Endothelial cell of umbilical vein (primary cell): ENCODE results near the gene SLC26A11. TPM values are rescaled to one million over a fixed set of nuclear protein-coding genes. Genes with fewer than 3 reads are reported as not detected.

ENCODE experiments used
- BruUV-seq: library from RNA; stranded (reverse); fragments of 400-500 nt; replicated peaks from 2 replicates; lab custom pipeline; 2021; lab: Mats Ljungman, UMichigan
- CTCF ChIA-PET: fragments of 300-600, 350-600 bp; sonication (Branson Sonifier 250); formaldehyde crosslinking; loops from one replicate; lab custom pipeline; 2021; ENCODE audit warnings: antibody characterized with exemption, inconsistent platforms; lab: Charles Lee
- POLR2A ChIA-PET: fragments of 300-600, 350-600 bp; sonication (Branson Sonifier 250); formaldehyde crosslinking; loops from one replicate; lab custom pipeline; 2021; ENCODE audit warnings: antibody characterized with exemption, inconsistent platforms; lab: Charles Lee
- DNase-seq: peaks from one replicate; pipeline ENCODE4 v3.0.0-alpha.2; 2011; ENCODE audit warnings: low read depth, low spot score
- FAIRE-seq: peaks from 2 replicates; lab custom pipeline; 2011; peaks lifted over from hg19 to GRCh38; lab: Jason Lieb, UNC
- H2AFZ ChIP-seq: 2 replicates; pipeline ENCODE4 v1.6.0; 2012; ENCODE audit warnings: low read depth, low read length, control low read depth, inconsistent platforms
- H3K27ac ChIP-seq: 2 replicates; pipeline ENCODE4 v1.5.1; 2011; ENCODE audit warnings: low read depth, mild to moderate bottlenecking, control low read depth, low read length, moderate library complexity; ENCODE audit not compliant: insufficient read depth
- H3K27me3 ChIP-seq, 2 experiments: 2 replicates each; pipeline versions ENCODE4 v1.6.0 to v1.6.1; 2011; ENCODE audit warnings: low read length in 2 of 2, mixed read lengths in 1 of 2; ENCODE audit not compliant: control insufficient read depth in 2 of 2, insufficient read depth in 2 of 2
- H3K36me3 ChIP-seq, 2 experiments: 2 replicates in 1 of 2; 3 replicates in 1 of 2; pipeline ENCODE4 v1.5.1; 2011; ENCODE audit warnings: low read length in 2 of 2, mild to moderate bottlenecking in 1 of 2, moderate library complexity in 1 of 2; ENCODE audit not compliant: control insufficient read depth in 2 of 2, insufficient read depth in 2 of 2; ENCODE audit errors: extremely low read depth in 1 of 2
- H3K4me1 ChIP-seq: 3 replicates; pipeline ENCODE4 v1.5.1; 2011; ENCODE audit warnings: mild to moderate bottlenecking, low read length; ENCODE audit not compliant: control insufficient read depth, insufficient read depth; ENCODE audit errors: extremely low read depth
- H3K4me2 ChIP-seq: 2 replicates; pipeline ENCODE4 v1.6.1; 2011; ENCODE audit warnings: low read length, control low read depth, mixed read lengths; ENCODE audit not compliant: insufficient read depth
- H3K4me3 ChIP-seq, 3 experiments: fragments of 200-600 bp in 1 of 3; sonication (generic), shearing (Covaris generic) in 1 of 3; replicated peaks in 1 of 3; 2 replicates each; pipeline ENCODE4 v1.5.1; 2011 to 2016; ENCODE audit warnings: control low read depth in 3 of 3, low read length in 3 of 3, mild to moderate bottlenecking in 2 of 3, inconsistent platforms in 1 of 3, low read depth in 1 of 3, moderate library complexity in 1 of 3; ENCODE audit not compliant: insufficient read depth in 1 of 3
- H3K79me2 ChIP-seq: 2 replicates; pipeline ENCODE4 v1.6.0; 2012; ENCODE audit warnings: low read length, inconsistent platforms; ENCODE audit not compliant: control insufficient read depth, insufficient read depth
- H3K9ac ChIP-seq: replicated peaks from 2 replicates; pipeline ENCODE3; 2011; ENCODE audit warnings: low read length, control low read depth; ENCODE audit not compliant: insufficient read depth; ENCODE audit errors: extremely low read depth
- H3K9me1 ChIP-seq: replicated peaks from 3 replicates; pipeline ENCODE4 v1.6.0; 2011; ENCODE audit warnings: mild to moderate bottlenecking, low read length; ENCODE audit not compliant: control insufficient read depth, insufficient read depth; ENCODE audit errors: extremely low read depth
- H3K9me3 ChIP-seq: replicated peaks from 2 replicates; pipeline ENCODE4 v1.5.1; 2012; ENCODE audit warnings: low read length, inconsistent platforms; ENCODE audit not compliant: control insufficient read depth, insufficient read depth
- H4K20me1 ChIP-seq: replicated peaks from 2 replicates; pipeline ENCODE3; 2011; ENCODE audit warnings: mild to moderate bottlenecking, low read length; ENCODE audit not compliant: control insufficient read depth, insufficient read depth; ENCODE audit errors: extremely low read depth
- EZH2 ChIP-seq: IDR thresholded peaks from 2 replicates; pipeline ENCODE4 v1.6.1; 2012; ENCODE audit warnings: borderline replicate concordance, low read depth, mild to moderate bottlenecking, moderate library complexity, low read length, inconsistent platforms; ENCODE audit not compliant: severe bottlenecking
- FOS ChIP-seq: IDR thresholded peaks from 2 replicates; pipeline ENCODE4 v1.6.1; 2011; ENCODE audit warnings: mild to moderate bottlenecking, low read length, moderate library complexity, borderline replicate concordance; ENCODE audit not compliant: insufficient read depth
- JUN ChIP-seq: IDR thresholded peaks from 2 replicates; pipeline ENCODE4 v1.6.1; 2011; ENCODE audit warnings: borderline replicate concordance, low read depth; ENCODE audit not compliant: insufficient read length, insufficient read depth
- MYC ChIP-seq: IDR thresholded peaks from one replicate; pipeline ENCODE4 v1.6.1; 2011; ENCODE audit warnings: mild to moderate bottlenecking, low read depth, low read length
- POLR2A ChIP-seq: IDR thresholded peaks from 2 replicates; pipeline ENCODE4 v1.6.1; 2012; ENCODE audit warnings: low read depth, mild to moderate bottlenecking, control low read depth, low read length
- POLR2AphosphoS5 ChIP-seq: IDR thresholded peaks from 2 replicates; pipeline ENCODE4 v1.6.1; 2012; ENCODE audit warnings: low read depth, mild to moderate bottlenecking, control low read depth, low read length, moderate library complexity; ENCODE audit not compliant: insufficient read depth
- dilution Hi-C: fragments of 300-500 bp; cut with MboI; formaldehyde crosslinking; loops from one replicate; pipeline ENCODE4 v1.15.0; 2019; ENCODE audit warnings: low sequenced_read_pairs; ENCODE audit not compliant: extremely low pct_ligation_motif_present
- intact Hi-C: fragments of 100-400 bp; cut with micrococcal nuclease; formaldehyde crosslinking; loops from one replicate; pipeline ENCODE4 v1.10.0; 2022
- polyA plus RNA-seq, 4 experiments: library from polyadenylated mRNA; depleted of rRNA in 3 of 4; stranded (reverse) in 3 of 4; unstranded in 1 of 4; fragments of >200 nt; gene quantifications; 2 replicates each; pipeline versions ENCODE4 v1.2.1 to v1.2.3, GENCODE V29; 2011 to 2012; ENCODE audit warnings: missing spikeins in 1 of 4
- total RNA-seq: library from RNA; stranded (reverse); gene quantifications from 2 replicates; pipeline ENCODE4 v1.2.3, GENCODE V29; 2021
- TF ChIP-seq, protein P1 (sequence below), 2 donors: IDR thresholded peaks; 1 replicate in 1 of 2; 2 replicates in 1 of 2; pipeline ENCODE4 v1.5.1; 2011; ENCODE audit warnings: low read length in 2 of 2, mild to moderate bottlenecking in 2 of 2, moderate library complexity in 2 of 2, control low read depth in 1 of 2, inconsistent platforms in 1 of 2, low read depth in 1 of 2; ENCODE audit not compliant: insufficient read depth in 1 of 2; ENCODE audit errors: extremely low read depth in 1 of 2
- TF ChIP-seq, protein P2 (sequence below): IDR thresholded peaks from 2 replicates; pipeline ENCODE4 v1.6.1; 2011; ENCODE audit not compliant: insufficient read depth, insufficient read length

The SLC26A11 gene
- total and polyA plus RNA-seq, 2 donors (not counting 3 experiments of a cell fraction or from before 2014, with no cell fraction given), result 25.2 to 33.0 TPM

DNA sequence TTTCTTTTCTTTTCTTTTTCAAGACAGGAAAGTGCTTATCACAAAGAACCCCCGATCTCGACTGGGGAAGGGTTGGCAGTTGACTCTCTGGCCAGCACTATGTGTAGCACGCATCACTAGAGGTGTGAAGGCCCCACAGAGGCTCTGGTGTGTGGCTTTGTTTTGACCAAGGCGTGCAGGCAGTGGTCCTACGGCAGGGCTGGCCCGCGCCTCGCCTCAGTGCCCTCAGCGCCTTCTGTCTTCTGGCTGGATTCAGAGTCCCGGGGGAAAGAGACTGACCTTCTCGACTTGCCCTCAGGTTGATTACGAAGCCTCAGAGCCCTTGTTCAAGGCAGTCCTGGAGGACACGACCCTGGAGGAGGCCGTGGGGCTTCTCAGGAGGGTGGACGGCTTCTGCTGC is 18.8 kb upstream of the SLC26A11 start:
- no TSS peak for BruUV-seq
- no peaks in the 10 kb centered on the region for H3K9me1 ChIP-seq
- H2AFZ ChIP-seq, result no peak overlapping the region
- H3K4me3 ChIP-seq, result no peak overlapping the region
- H3K79me2 ChIP-seq, result no peaks in the 10 kb centered on the region
- H3K4me1 ChIP-seq, result no peaks in the 10 kb centered on the region
- H3K9me3 ChIP-seq, result no peaks in the 10 kb centered on the region
- no peak overlapping the region for H3K9ac ChIP-seq
- no peak overlapping the region for H3K4me2 ChIP-seq
- H3K27ac ChIP-seq, result no peak overlapping the region
- TF ChIP-seq, protein P1, sequence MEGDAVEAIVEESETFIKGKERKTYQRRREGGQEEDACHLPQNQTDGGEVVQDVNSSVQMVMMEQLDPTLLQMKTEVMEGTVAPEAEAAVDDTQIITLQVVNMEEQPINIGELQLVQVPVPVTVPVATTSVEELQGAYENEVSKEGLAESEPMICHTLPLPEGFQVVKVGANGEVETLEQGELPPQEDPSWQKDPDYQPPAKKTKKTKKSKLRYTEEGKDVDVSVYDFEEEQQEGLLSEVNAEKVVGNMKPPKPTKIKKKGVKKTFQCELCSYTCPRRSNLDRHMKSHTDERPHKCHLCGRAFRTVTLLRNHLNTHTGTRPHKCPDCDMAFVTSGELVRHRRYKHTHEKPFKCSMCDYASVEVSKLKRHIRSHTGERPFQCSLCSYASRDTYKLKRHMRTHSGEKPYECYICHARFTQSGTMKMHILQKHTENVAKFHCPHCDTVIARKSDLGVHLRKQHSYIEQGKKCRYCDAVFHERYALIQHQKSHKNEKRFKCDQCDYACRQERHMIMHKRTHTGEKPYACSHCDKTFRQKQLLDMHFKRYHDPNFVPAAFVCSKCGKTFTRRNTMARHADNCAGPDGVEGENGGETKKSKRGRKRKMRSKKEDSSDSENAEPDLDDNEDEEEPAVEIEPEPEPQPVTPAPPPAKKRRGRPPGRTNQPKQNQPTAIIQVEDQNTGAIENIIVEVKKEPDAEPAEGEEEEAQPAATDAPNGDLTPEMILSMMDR (IDR thresholded peaks at IDR 0.05; ENCODE audit: extremely low read depth in 1 of 2, insufficient read depth in 1 of 2, low read depth in 1 of 2, low read length in 2 of 2), result no peak
- TF ChIP-seq EZH2, result no peak
- TF ChIP-seq JUN, result no peak
- no peak for TF ChIP-seq MYC
- TF ChIP-seq, protein P2, sequence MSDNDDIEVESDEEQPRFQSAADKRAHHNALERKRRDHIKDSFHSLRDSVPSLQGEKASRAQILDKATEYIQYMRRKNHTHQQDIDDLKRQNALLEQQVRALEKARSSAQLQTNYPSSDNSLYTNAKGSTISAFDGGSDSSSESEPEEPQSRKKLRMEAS, result no peak
- no peak for TF ChIP-seq POLR2AphosphoS5
- no peak for TF ChIP-seq FOS
- TF ChIP-seq POLR2A, result no peak
- no peaks in the 10 kb centered on the region for H3K27me3 ChIP-seq
- intact Hi-C loops, result no loop called here
- DNase-seq (no peak), FAIRE-seq (no peak)
- POLR2A ChIA-PET, result no interaction called here
- dilution Hi-C loops, result no loop called here
- H4K20me1 ChIP-seq, result no peaks in the 10 kb centered on the region
- CTCF ChIA-PET, result no interaction called here
- H3K36me3 ChIP-seq, result no peaks in the 10 kb centered on the region
